Ovary (tissue), 9 donors: ENCODE measurements around the gene PSMD4. TPM values are rescaled to one million over a fixed set of nuclear protein-coding genes. Genes with fewer than 3 reads are reported as not detected.

Source experiments
- DNase-seq, 5 donors: peaks; one replicate each; pipeline ENCODE4 v3.0.0-alpha.2; 2019 to 2020
- H3K27ac ChIP-seq, 2 donors: fragments of 200-600 bp; one replicate each; pipeline versions ENCODE4 v1.5.1 to v1.8.0; 2019 to 2022
- H3K27me3 ChIP-seq: fragments of 200-600 bp; one replicate; pipeline ENCODE4 v1.8.0; 2022
- H3K36me3 ChIP-seq: fragments of 200-600 bp; sonication (generic); one replicate; pipeline ENCODE4 v1.5.1; 2019
- H3K4me1 ChIP-seq: one replicate; pipeline ENCODE4 v1.8.1; 2013; ENCODE audit warnings: mild to moderate bottlenecking, moderate library complexity; ENCODE audit not compliant: insufficient read depth
- H3K4me3 ChIP-seq: fragments of 200-600 bp; sonication (generic); one replicate; pipeline ENCODE4 v1.5.1; 2017
- H3K9me3 ChIP-seq, 2 donors: fragments of 200-600 bp in 1 of 2; sonication (generic) in 1 of 2; one replicate each; pipeline versions ENCODE4 v1.5.1 to v1.8.1; 2013 to 2019; ENCODE audit warnings: mild to moderate bottlenecking in 1 of 2, moderate library complexity in 1 of 2
- CTCF ChIP-seq, 3 donors: fragments of 450-650 bp in 2 of 3; fragments of 200-600 bp in 1 of 3; IDR thresholded peaks; one replicate each; pipeline versions ENCODE4 v1.5.1 to v1.8.0; 2016 to 2022; ENCODE audit warnings: antibody characterized with exemption in 3 of 3, mild to moderate bottlenecking in 1 of 3
- EP300 ChIP-seq: sonication (generic); formaldehyde crosslinking; IDR thresholded peaks from one replicate; pipeline ENCODE4 v1.6.1; 2017; ENCODE audit warnings: antibody characterized with exemption
- POLR2A ChIP-seq: fragments of 450-650 bp; IDR thresholded peaks from one replicate; pipeline ENCODE4 v1.6.1; 2017; ENCODE audit warnings: antibody characterized with exemption, mild to moderate bottlenecking, moderate library complexity
- WGBS, 3 donors: extraction: QIAGEN DNeasy Blood & Tissue Kit in 1 of 3; methylation state at CpG; one replicate each; pipeline versions ENCODE4 v1.1.5 to v1.1.7; 2013 to 2017; 5-methylcytosine and 5-hydroxymethylcytosine counted together
- intact Hi-C, 4 donors: fragments of 100-400 bp; cut with DNase I; formaldehyde crosslinking; loops; one replicate each; pipeline versions ENCODE4 v1.11.0 to v1.15.1; 2022 to 2023
- polyA plus RNA-seq, 2 donors: library from polyadenylated mRNA; stranded (reverse); fragments of 200-250 nt in 1 of 2; fragments of 350-450 nt in 1 of 2; fragmentation: Illumina TruSeq in 1 of 2; extraction: RNeasy Lipid Tissue Mini Kit (QIAGEN cat#74804) in 1 of 2; gene quantifications; one replicate each; pipeline ENCODE4 v1.2.3, GENCODE V29; 2013 to 2014
- total RNA-seq, 7 donors: library from RNA; depleted of rRNA in 2 of 7; stranded (reverse); fragments of >200 nt in 2 of 7; fragmentation: NEBNext Ultra II Directional in 3 of 7; extraction: Animal tissue kit (Norgen Biotek cat#: 25700) in 3 of 7; gene quantifications; one replicate each; pipeline versions ENCODE4 v1.1.0 to v1.2.4, GENCODE V29; 2016 to 2023
- donor health status: DM: no; HTN: no; CAD: no; lungs with moderate emphysema.
- donor health status: DM: no; HTN: no; CAD: no.
- donor health status: Bipolar disorder and iron deficiency.
- donor health status: DM: yes; HTN: yes; CAD: no.
- donor health status: DM: no; HTN: no; CAD: no.
- donor health status: DM: yes; HTN: yes; CAD: no.

Gene PSMD4
- total and polyA plus RNA-seq, 9 donors = 78.1 to 167 (median 108) TPM

GRCh38 chr1:151246786-151247185 is 7.7 kb upstream of the PSMD4 start:
- H3K27ac ChIP-seq = no peak overlapping the region
- H3K4me1 ChIP-seq = no peaks in the 10 kb centered on the region
- 54 to 61% (median 61%) methylated on average over 2 of the region's 2 CpGs for WGBS, 3 donors
- no peak overlapping the region for H3K4me3 ChIP-seq
- no peaks in the 10 kb centered on the region for H3K27me3 ChIP-seq
- H3K36me3 ChIP-seq = no peaks in the 10 kb centered on the region
- intact Hi-C loops = no loop called here
- TF ChIP-seq CTCF (IDR thresholded peaks at IDR 0.05) = no peak
- no peak for TF ChIP-seq POLR2A
- no peak for TF ChIP-seq EP300
- DNase-seq = no peak
- no peaks in the 10 kb centered on the region for H3K9me3 ChIP-seq

- WGBS, 3 donors = 61 to 69% (median 66%) methylated on average over 16 of the region's 16 CpGs
- DNase-seq = peak in 4 of 5 donors; percentile 20 to 62 (median 49)
- H3K36me3 ChIP-seq = no peaks in the 10 kb centered on the region
- H3K4me3 ChIP-seq = no peak overlapping the region
- intact Hi-C loops = loop anchor here in 3 of 4 donors (5.0 to 10.0 kb wide), 3 partner anchors 55 to 60 kb away; partner anchors contain the start of genes PIP5K1A (in 2 of the 3) and VPS72 (in 2 of the 3)
- H3K4me1 ChIP-seq = peaks cover 4% of the 10 kb centered on the region
- no peaks in the 10 kb centered on the region for H3K9me3 ChIP-seq
- no peaks in the 10 kb centered on the region for H3K27me3 ChIP-seq
- peak; percentile 49 to 77 (median 72) for TF ChIP-seq CTCF (IDR thresholded peaks at IDR 0.05)
- no peak for TF ChIP-seq EP300
- no peak overlapping the region for H3K27ac ChIP-seq
Measured at GRCh38 chr1:151251656-151252470, 2.7 kb upstream of the PSMD4 start.

- H3K4me1 ChIP-seq = peaks cover 4% of the 10 kb centered on the region
- intact Hi-C loops = loop anchor here in 1 of 4 donors (10.0 kb wide), 1 partner anchor 61 kb away; the partner anchor contains the start of genes PIP5K1A and VPS72
- peak overlapping the region; percentile 84 for H3K4me3 ChIP-seq
- H3K9me3 ChIP-seq = no peaks in the 10 kb centered on the region
- TF ChIP-seq POLR2A (no peak), EP300 (no peak), CTCF (IDR thresholded peaks at IDR 0.05) (no peak)
- WGBS, 3 donors = 6 to 22% (median 8%) methylated on average over 10 of the region's 10 CpGs
- no peak overlapping the region for H3K27ac ChIP-seq
- H3K27me3 ChIP-seq = no peaks in the 10 kb centered on the region
- no peaks in the 10 kb centered on the region for H3K36me3 ChIP-seq
- DNase-seq = no peak
Measured at GRCh38 chr1:151255381-151255780, 847 bp downstream of the PSMD4 start.

GRCh38 chr1:151259351-151259750 is 4.8 kb downstream of the PSMD4 start:
- Histone ChIP-seq H3K9me3 (no peaks in the 10 kb centered on the region), H3K27me3 (no peaks in the 10 kb centered on the region), H3K4me3 (no peak overlapping the region), H3K27ac (no peak overlapping the region), H3K36me3 (no peaks in the 10 kb centered on the region), H3K4me1 (peaks cover 4% of the 10 kb centered on the region)
- TF ChIP-seq CTCF (IDR thresholded peaks at IDR 0.05) = no peak
- TF ChIP-seq POLR2A = no peak
- TF ChIP-seq EP300 = no peak
- DNase-seq = no peak
- intact Hi-C loops = loop anchor here in 1 of 4 donors (10.0 kb wide), 1 partner anchor 65 kb away; the partner anchor contains the start of genes PIP5K1A and VPS72
- 85 to 90% (median 88%) methylated on average over 2 of the region's 2 CpGs for WGBS, 3 donors
